ENCODE data around the gene CIRBP.

CIRBP gene

GRCh38 chr19:1288226-1288612, 19.1 kb downstream of the CIRBP start:
- TF ChIP-seq TAF1 (IDR thresholded peaks at IDR 0.05; ENCODE audit: borderline replicate concordance, insufficient read depth, low read length) (no peak), POLR2AphosphoS5 (IDR thresholded peaks at IDR 0.05; ENCODE audit: low read depth, low read length) (no peak), FOXP2 (optimal IDR thresholded peaks at IDR 0.05; ENCODE audit: borderline replicate concordance, extremely low read depth, extremely low read length, insufficient read depth) (no peak), SIN3A (IDR thresholded peaks at IDR 0.05; ENCODE audit: borderline replicate concordance, insufficient read depth, low read length) (no peak), REST (IDR thresholded peaks at IDR 0.05; ENCODE audit: insufficient read depth in 1 of 2, low read depth in 2 of 2, low read length in 2 of 2) (no peak)

DNA sequence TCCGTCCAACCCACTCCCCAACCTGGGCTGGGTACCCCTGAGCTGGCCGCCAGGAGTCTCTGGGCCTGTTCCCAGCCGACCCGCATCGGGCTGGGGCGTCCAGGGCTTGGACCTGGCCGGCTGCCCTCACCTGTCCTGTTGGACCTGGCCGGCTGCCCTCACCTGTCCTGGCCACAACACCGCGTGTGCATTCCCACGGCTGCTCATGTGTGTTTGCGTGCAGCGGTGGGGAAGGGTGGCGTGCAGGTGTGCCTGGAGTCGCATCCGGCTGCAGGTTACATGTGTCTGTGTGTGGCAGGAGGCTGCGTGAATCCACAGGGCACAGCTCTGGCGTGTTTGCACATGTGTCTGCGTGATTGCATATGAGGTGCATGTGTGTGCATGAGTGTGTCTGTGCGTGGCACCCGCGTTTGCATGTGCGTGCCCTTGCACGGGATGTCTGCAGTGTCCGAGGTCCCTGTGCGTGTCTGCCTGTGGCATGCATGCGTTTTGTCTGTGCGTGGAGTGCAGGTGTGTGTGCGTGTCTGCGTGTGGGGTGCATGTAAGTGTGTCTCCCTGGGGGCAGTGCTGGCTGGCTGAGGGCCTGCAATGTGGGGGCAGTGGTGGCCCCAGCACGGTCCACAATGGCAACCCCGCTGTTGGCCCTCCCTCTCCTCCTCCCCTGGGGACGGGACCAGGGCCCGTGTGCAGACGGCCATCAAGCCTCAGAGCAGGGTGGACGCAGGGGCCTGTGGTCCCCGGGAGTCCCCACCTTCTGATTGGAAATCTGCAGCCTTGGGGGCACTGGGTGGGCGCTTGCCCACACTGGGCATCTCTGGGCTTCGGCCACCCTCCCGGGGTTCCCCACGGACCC, 19.9 kb downstream of the CIRBP start:
- no peak for TF ChIP-seq REST (IDR thresholded peaks at IDR 0.05; ENCODE audit: insufficient read depth in 1 of 2, low read depth in 2 of 2, low read length in 2 of 2)
- TF ChIP-seq POLR2AphosphoS5 (IDR thresholded peaks at IDR 0.05; ENCODE audit: low read depth, low read length) = no peak

- TF ChIP-seq TAF1 (IDR thresholded peaks at IDR 0.05; ENCODE audit: borderline replicate concordance, insufficient read depth, low read length) = no peak
- no peak for TF ChIP-seq POLR2AphosphoS5 (IDR thresholded peaks at IDR 0.05; ENCODE audit: low read depth, low read length)
- no peak for TF ChIP-seq REST (IDR thresholded peaks at IDR 0.05; ENCODE audit: insufficient read depth in 1 of 2, low read depth in 2 of 2, low read length in 2 of 2)
- TF ChIP-seq FOXP2 (optimal IDR thresholded peaks at IDR 0.05; ENCODE audit: borderline replicate concordance, extremely low read depth, extremely low read length, insufficient read depth) = no peak
- no peak for TF ChIP-seq SIN3A (IDR thresholded peaks at IDR 0.05; ENCODE audit: borderline replicate concordance, insufficient read depth, low read length)
Measured at GRCh38 chr19:1289686-1290025, 20.5 kb downstream of the CIRBP start.

DNA sequence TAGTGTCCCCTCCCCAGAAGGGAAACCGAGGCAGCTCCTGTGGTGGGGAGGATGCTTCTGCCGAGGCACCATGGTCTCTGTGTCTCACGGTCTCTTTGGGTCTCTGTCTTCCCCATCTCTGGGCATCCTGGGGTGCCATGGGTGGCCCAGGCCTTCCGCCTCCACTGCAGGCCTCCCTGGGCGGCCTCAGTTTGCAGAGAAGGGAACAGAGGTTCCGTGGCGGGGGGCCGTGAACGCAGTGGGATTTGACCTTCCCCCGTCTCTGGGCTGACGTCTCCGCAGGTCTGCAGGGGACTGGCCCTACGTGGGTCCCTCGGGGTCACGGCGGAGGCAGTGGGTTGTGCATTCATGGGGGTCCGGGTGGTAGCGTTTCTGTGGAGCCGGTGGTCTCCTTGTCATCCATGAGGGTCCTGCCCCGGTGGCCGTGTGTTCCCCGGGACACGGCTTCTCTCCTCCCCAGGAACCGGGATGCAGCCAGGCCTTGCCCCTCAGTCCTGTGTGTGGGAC, 21.1 kb downstream of the CIRBP start:
- TF ChIP-seq FOXP2 (optimal IDR thresholded peaks at IDR 0.05; ENCODE audit: borderline replicate concordance, extremely low read depth, extremely low read length, insufficient read depth) (no peak), REST (IDR thresholded peaks at IDR 0.05; ENCODE audit: insufficient read depth in 1 of 2, low read depth in 2 of 2, low read length in 2 of 2) (no peak), POLR2AphosphoS5 (IDR thresholded peaks at IDR 0.05; ENCODE audit: low read depth, low read length) (no peak), SIN3A (IDR thresholded peaks at IDR 0.05; ENCODE audit: borderline replicate concordance, insufficient read depth, low read length) (no peak), TAF1 (IDR thresholded peaks at IDR 0.05; ENCODE audit: borderline replicate concordance, insufficient read depth, low read length) (no peak)

Data from PFSK-1 (cell line).